ENCODE results near the gene MASP2.
A peak's percentile ranks its signal among the peaks of the same experiment; 100 is the strongest.
"Not testable (repeated sequence)": the region's sequence is repeated elsewhere in the genome, so short reads cannot be mapped to it uniquely, and the experiment has no call there.

Gene MASP2

GRCh38 chr1:11039351-11040104, 7.5 kb downstream of the MASP2 start:
- DNase-seq (ENCODE audit: low read depth), result no peak

GRCh38 chr1:11037740-11038182, 9.3 kb downstream of the MASP2 start:
- DNase-seq (ENCODE audit: low read depth), result peak; percentile 84

GRCh38 chr1:11037019-11037739, 9.9 kb downstream of the MASP2 start:
- DNase-seq (ENCODE audit: low read depth), result not testable (repeated sequence)

- DNase-seq (ENCODE audit: low read depth), result no peak
Measured at GRCh38 chr1:11031624-11032262, 15.3 kb downstream of the MASP2 start.

GRCh38 chr1:11030865-11031264, 16.2 kb downstream of the MASP2 start:
- DNase-seq (ENCODE audit: low read depth), result no peak

GRCh38 chr1:11028018-11028417, 19.0 kb downstream of the MASP2 start:
- no peak for DNase-seq (ENCODE audit: low read depth)

GRCh38 chr1:11027316-11027715, 19.7 kb downstream of the MASP2 start:
- DNase-seq (ENCODE audit: low read depth), result no peak

- no peak for DNase-seq (ENCODE audit: low read depth)
Measured at GRCh38 chr1:11026903-11027302, 20.1 kb downstream of the MASP2 start.

- DNase-seq (ENCODE audit: low read depth), result no peak
Measured at GRCh38 chr1:11026052-11026451, 21.0 kb downstream of the MASP2 start.

- DNase-seq (ENCODE audit: low read depth), result no peak
Measured at GRCh38 chr1:11025618-11026017, 21.4 kb downstream of the MASP2 start.

GRCh38 chr1:11024874-11025203, 22.2 kb downstream of the MASP2 start:
- no peak for DNase-seq (ENCODE audit: low read depth)

GRCh38 chr1:11024154-11024873, 22.7 kb downstream of the MASP2 start:
- DNase-seq (ENCODE audit: low read depth), result no peak

GRCh38 chr1:11023201-11023600, 23.8 kb downstream of the MASP2 start:
- no peak for DNase-seq (ENCODE audit: low read depth)

- no peak for DNase-seq (ENCODE audit: low read depth)
Measured at GRCh38 chr1:11019971-11020370, 27.1 kb downstream of the MASP2 start.

- DNase-seq (ENCODE audit: low read depth), result not testable (repeated sequence)
Measured at GRCh38 chr1:11019358-11019757, 27.7 kb downstream of the MASP2 start.

- DNase-seq (ENCODE audit: low read depth), result peak; percentile 53
Measured at GRCh38 chr1:11013160-11013531, 33.9 kb downstream of the MASP2 start.

GRCh38 chr1:11012260-11013159, 34.5 kb downstream of the MASP2 start, which contains the start of gene TARDBP:
TSS of gene TARDBP (plus strand) at chr1:11012654. CDS start at chr1:11013728, 1,074 bp downstream.
- DNase-seq (ENCODE audit: low read depth), result peak; percentile 85

- no peak for DNase-seq (ENCODE audit: low read depth)
Measured at GRCh38 chr1:11000526-11000925, 46.5 kb downstream of the MASP2 start.

GRCh38 chr1:10996100-10996499, 50.9 kb downstream of the MASP2 start:
- DNase-seq (ENCODE audit: low read depth), result no peak

GRCh38 chr1:10992864-10993263, 54.2 kb downstream of the MASP2 start:
- DNase-seq (ENCODE audit: low read depth), result no peak

- DNase-seq (ENCODE audit: low read depth), result not testable (repeated sequence)
Measured at GRCh38 chr1:10992004-10992403, 55.0 kb downstream of the MASP2 start.

All from iris pigment epithelial cell (primary cell).